Natural killer cell (primary cell): ENCODE data around the gene RASSF1. TPM values are rescaled to one million over a fixed set of nuclear protein-coding genes. Genes with fewer than 3 reads are reported as not detected.

ENCODE experiments used
- ATAC-seq, 3 donors: fragments of 150-1000 bp in 2 of 3; fragments of 200-7000 bp in 1 of 3; cut with Tn5 transposase; 1 replicate in 1 of 3; 2 replicates in 2 of 3; pipeline ENCODE4 v1.10.0; 2021; ENCODE audit warnings: mild to moderate bottlenecking in 2 of 3, moderate library complexity in 2 of 3
- DNase-seq, 2 donors: peaks; one replicate each; pipeline versions ENCODE4 v3.0.0 to v3.0.0-alpha.2; 2013 to 2021; ENCODE audit warnings: mixed read lengths in 1 of 2
- H3K27ac ChIP-seq: one replicate; pipeline ENCODE4 v1.5.1; 2013; ENCODE audit warnings: mild to moderate bottlenecking, low read length
- H3K27me3 ChIP-seq: one replicate; pipeline ENCODE4 v1.6.1; 2013; ENCODE audit warnings: low read length; ENCODE audit not compliant: control insufficient read depth, insufficient read depth
- H3K36me3 ChIP-seq: one replicate; pipeline ENCODE4 v1.6.1; 2013; ENCODE audit warnings: low read length; ENCODE audit not compliant: control insufficient read depth, insufficient read depth
- H3K4me1 ChIP-seq: one replicate; pipeline ENCODE4 v1.6.1; 2013; ENCODE audit warnings: low read length; ENCODE audit not compliant: control insufficient read depth, insufficient read depth
- H3K4me3 ChIP-seq: one replicate; pipeline ENCODE4 v1.5.1; 2013; ENCODE audit warnings: low read length
- H3K9me3 ChIP-seq: one replicate; pipeline ENCODE4 v1.6.1; 2013; ENCODE audit warnings: low read length; ENCODE audit not compliant: control insufficient read depth, insufficient read depth
- H3K27ac Mint-ChIP-seq, 2 donors: one replicate each; pipeline ENCODE4 v1.8.0; 2022; ENCODE audit warnings: mild to moderate bottlenecking in 2 of 2, mixed read lengths in 2 of 2, moderate library complexity in 1 of 2
- H3K27me3 Mint-ChIP-seq, 2 donors: one replicate each; pipeline ENCODE4 v1.8.0; 2022; ENCODE audit warnings: low read depth in 2 of 2, mixed read lengths in 2 of 2
- H3K36me3 Mint-ChIP-seq: one replicate; pipeline ENCODE4 v1.8.0; 2022; ENCODE audit warnings: mixed read lengths
- H3K4me1 Mint-ChIP-seq, 2 donors: one replicate each; pipeline ENCODE4 v1.8.0; 2022; ENCODE audit warnings: mixed read lengths in 2 of 2
- H3K4me3 Mint-ChIP-seq: one replicate; pipeline ENCODE4 v1.8.0; 2022; ENCODE audit warnings: mild to moderate bottlenecking, moderate library complexity, mixed read lengths
- H3K9me3 Mint-ChIP-seq, 2 donors: one replicate each; pipeline ENCODE4 v1.8.0; 2022; ENCODE audit warnings: mixed read lengths in 2 of 2
- WGBS: methylation state at CpG from one replicate; pipeline ENCODE4 v1.1.7; 2013; ENCODE audit warnings: missing lambda C conversion rate; ENCODE audit not compliant: insufficient coverage; 5-methylcytosine and 5-hydroxymethylcytosine counted together
- intact Hi-C: fragments of 100-400 bp; cut with micrococcal nuclease; formaldehyde crosslinking; loops from one replicate; pipeline ENCODE4 v1.14.2; 2022
- total RNA-seq, 4 donors: library from RNA; stranded (reverse); fragments of 120-200 nt in 1 of 4; gene quantifications; one replicate each; pipeline versions ENCODE4 v1.2.3 to v1.2.4, GENCODE V29; 2013 to 2022
- TF ChIP-seq, protein P1 (sequence below): fragments of 200-600 bp; IDR thresholded peaks from one replicate; pipeline ENCODE4 v1.8.0; 2022; ENCODE audit warnings: antibody characterized with exemption

RASSF1 gene
- total RNA-seq, 3 donors from 2014 or later (not counting 1 experiment from before 2014, with no cell fraction given) = 298 to 329 (median 305) TPM

DNA sequence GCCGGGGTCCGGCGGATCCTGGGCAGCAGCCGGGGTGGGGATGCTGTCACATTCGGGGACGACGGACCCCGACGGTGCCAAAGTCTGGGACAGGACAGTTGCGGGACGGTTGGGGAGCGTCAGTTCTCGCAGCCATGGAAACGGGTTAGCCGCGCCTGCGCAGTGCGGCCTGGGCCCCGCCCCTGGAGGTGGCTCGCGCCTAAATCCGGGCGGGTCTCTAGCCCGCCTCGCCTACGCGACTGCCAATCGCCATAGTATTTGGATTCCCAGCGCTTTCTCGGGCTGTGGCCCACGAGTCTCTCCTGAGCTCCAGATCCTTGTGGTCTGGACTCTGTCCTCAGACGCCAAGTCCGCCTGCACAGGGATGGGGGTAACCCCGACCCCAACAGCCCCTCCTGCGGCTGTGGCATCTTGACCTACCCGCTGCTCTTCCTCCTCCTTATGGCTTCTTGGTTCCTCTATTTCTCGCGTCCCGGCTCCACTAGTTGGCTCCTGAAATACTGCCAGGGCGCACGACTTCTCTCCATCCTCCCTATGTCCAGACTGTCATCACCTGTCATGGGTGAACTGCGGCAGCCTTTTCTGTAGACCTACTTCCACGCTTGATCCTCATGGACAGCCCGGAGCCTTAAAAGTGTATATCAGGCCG lies 5.1 kb upstream of the RASSF1 start, which contains the start of gene ZMYND10:
Gene ZMYND10, minus strand, starts transcription at position 147 of the 649 bp plus-strand sequence. CDS start 153 bp downstream, outside the sequence.
- Mint-ChIP-seq H3K36me3 (no peaks in the 10 kb centered on the region), H3K27ac (peak within 1 kb of the TSS in 1 of 2 donors; percentile 73), H3K4me3 (peak within 1 kb of the TSS; percentile 82), H3K4me1 (peaks cover 39 to 88% of the 10 kb centered on the region in 2 donors), H3K27me3 (no peaks in the 10 kb centered on the region), H3K9me3 (no peaks in the 10 kb centered on the region)
- H3K4me3 ChIP-seq = peak within 1 kb of the TSS; percentile 11
- WGBS = 16% methylated on average over 45 of the region's 45 CpGs
- no peaks in the 10 kb centered on the region for H3K9me3 ChIP-seq
- DNase-seq (peak; percentile 47 to 88), ATAC-seq (no peak)
- peaks cover 90% of the 10 kb centered on the region for H3K4me1 ChIP-seq
- H3K36me3 ChIP-seq = peaks cover 23% of the 10 kb centered on the region
- H3K27me3 ChIP-seq = no peaks in the 10 kb centered on the region
- TF ChIP-seq, protein P1, sequence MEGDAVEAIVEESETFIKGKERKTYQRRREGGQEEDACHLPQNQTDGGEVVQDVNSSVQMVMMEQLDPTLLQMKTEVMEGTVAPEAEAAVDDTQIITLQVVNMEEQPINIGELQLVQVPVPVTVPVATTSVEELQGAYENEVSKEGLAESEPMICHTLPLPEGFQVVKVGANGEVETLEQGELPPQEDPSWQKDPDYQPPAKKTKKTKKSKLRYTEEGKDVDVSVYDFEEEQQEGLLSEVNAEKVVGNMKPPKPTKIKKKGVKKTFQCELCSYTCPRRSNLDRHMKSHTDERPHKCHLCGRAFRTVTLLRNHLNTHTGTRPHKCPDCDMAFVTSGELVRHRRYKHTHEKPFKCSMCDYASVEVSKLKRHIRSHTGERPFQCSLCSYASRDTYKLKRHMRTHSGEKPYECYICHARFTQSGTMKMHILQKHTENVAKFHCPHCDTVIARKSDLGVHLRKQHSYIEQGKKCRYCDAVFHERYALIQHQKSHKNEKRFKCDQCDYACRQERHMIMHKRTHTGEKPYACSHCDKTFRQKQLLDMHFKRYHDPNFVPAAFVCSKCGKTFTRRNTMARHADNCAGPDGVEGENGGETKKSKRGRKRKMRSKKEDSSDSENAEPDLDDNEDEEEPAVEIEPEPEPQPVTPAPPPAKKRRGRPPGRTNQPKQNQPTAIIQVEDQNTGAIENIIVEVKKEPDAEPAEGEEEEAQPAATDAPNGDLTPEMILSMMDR = no peak
- intact Hi-C loops = no loop called here
- no peak within 1 kb of the TSS for H3K27ac ChIP-seq

DNA sequence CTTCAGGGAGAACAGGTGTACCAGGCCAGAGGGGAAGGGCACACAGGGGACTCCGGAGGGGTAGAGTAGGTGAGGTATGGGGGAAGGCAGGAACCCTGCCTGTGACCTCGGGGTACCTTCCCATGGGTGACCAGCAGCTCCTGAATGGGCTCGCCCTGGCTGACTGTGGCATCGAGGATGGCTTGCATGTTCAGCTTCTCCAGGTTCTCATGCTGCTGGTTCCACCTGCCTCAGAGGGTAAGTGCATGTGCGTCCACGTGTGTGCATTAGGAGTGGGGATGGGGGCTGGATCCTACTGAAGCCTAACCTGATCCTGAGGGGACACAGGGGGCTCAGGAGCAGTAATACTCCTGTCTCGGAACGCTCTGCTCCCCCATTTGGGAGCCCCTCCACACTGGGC lies 4.4 kb upstream of the RASSF1 start:
- no peak overlapping the region for H3K4me3 ChIP-seq
- Mint-ChIP-seq H3K36me3 (no peaks in the 10 kb centered on the region), H3K9me3 (no peaks in the 10 kb centered on the region), H3K27me3 (no peaks in the 10 kb centered on the region), H3K27ac (no peak overlapping the region), H3K4me3 (peak overlapping the region; percentile 25), H3K4me1 (peaks cover 32 to 84% of the 10 kb centered on the region in 2 donors)
- 92% methylated on average over 8 of the region's 8 CpGs for WGBS
- ATAC-seq = no peak
- H3K36me3 ChIP-seq = peaks cover 23% of the 10 kb centered on the region
- no peaks in the 10 kb centered on the region for H3K27me3 ChIP-seq
- H3K9me3 ChIP-seq = no peaks in the 10 kb centered on the region
- intact Hi-C loops = no loop called here
- H3K4me1 ChIP-seq = peaks cover 85% of the 10 kb centered on the region
- no peak for DNase-seq
- H3K27ac ChIP-seq = no peak overlapping the region
- TF ChIP-seq, protein P1 = no peak

DNA sequence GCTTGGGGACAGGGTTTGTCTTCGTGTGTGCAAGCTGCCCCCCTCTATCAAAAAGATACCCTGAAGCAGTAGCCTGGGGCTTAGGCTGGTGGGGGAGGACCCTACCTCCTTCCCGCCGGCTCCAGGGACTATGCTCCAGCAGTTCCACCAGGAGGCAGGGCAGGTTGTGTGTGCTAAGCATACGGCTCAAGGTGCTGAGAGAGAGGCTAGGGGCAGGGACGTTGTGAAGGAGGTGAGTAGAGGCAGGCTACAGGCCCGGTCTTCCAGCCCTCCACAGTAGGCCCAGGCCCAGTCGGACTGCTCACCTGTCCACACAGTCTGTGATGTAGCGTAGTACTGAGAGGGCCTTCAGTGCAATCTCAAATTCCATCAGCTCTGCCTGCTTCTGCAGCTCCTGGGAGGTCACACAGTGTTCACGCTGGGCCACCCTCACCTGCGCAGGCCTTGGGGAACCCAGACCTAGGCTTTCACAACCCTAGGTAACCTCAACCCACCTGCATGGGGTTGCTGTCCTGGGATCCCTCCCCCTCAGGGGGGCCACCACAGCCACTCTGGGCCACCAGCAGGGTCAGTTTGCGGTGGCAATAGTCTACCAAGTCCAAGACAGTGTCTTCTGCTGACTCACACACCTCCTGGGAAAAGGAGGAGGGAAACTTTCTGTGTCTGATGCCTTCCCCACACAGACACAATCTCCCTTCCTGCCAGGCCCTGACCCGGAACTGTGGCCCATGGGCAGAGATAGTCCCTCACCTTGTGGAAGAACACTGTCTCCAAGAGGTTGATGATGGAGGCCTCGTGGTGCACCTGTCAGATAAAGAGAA lies 2.4 kb upstream of the RASSF1 start:
- Histone ChIP-seq H3K4me1 (peaks cover 79% of the 10 kb centered on the region), H3K27me3 (no peaks in the 10 kb centered on the region), H3K9me3 (no peaks in the 10 kb centered on the region), H3K27ac (no peak overlapping the region), H3K36me3 (peaks cover 8% of the 10 kb centered on the region), H3K4me3 (no peak overlapping the region)
- H3K4me3 Mint-ChIP-seq = no peak overlapping the region
- 80% methylated on average over 13 of the region's 13 CpGs for WGBS
- TF ChIP-seq, protein P1 = no peak
- no peaks in the 10 kb centered on the region for H3K9me3 Mint-ChIP-seq
- peak overlapping the region in 1 of 2 donors; percentile 96 for H3K27ac Mint-ChIP-seq
- intact Hi-C loops = no loop called here
- H3K36me3 Mint-ChIP-seq = peaks cover 13% of the 10 kb centered on the region
- DNase-seq (peak in 1 of 2 donors; percentile 50), ATAC-seq (no peak)
- H3K27me3 Mint-ChIP-seq = no peaks in the 10 kb centered on the region
- peaks cover 42 to 86% of the 10 kb centered on the region in 2 donors for H3K4me1 Mint-ChIP-seq
